H1 (cell line): ENCODE results near the gene GSDMA. TPM values are rescaled to one million over a fixed set of nuclear protein-coding genes. Genes with fewer than 3 reads are reported as not detected.

Experiments
- CTCF ChIA-PET: fragments of 300-600 bp; sonication (Branson Sonifier 250); formaldehyde crosslinking; loops from one replicate; lab custom pipeline; 2021; ENCODE audit not compliant: partially characterized antibody; lab: Charles Lee
- POLR2A ChIA-PET: fragments of 300-600 bp; sonication (Branson Sonifier 250); formaldehyde crosslinking; loops from one replicate; lab custom pipeline; 2021; ENCODE audit warnings: inconsistent platforms; ENCODE audit not compliant: partially characterized antibody; lab: Charles Lee
- DNase-seq, 2 experiments: peaks; one replicate each; pipeline versions ENCODE4 v3.0.0 to v3.0.0-alpha.2; 2010 to 2022; ENCODE audit warnings: low spot score in 2 of 2, low read depth in 1 of 2, mixed read lengths in 1 of 2
- FAIRE-seq: peaks from 2 replicates; lab custom pipeline; 2011; peaks lifted over from hg19 to GRCh38; lab: Jason Lieb, UNC
- H2AFZ ChIP-seq: 2 replicates; pipeline ENCODE4 v1.8.1; 2012; ENCODE audit warnings: low read length, inconsistent platforms
- H2AK5ac ChIP-seq: 2 replicates; pipeline ENCODE4 v1.6.1; 2013; ENCODE audit warnings: low read depth, low read length
- H2BK120ac ChIP-seq: replicated peaks from 2 replicates; pipeline ENCODE3; 2013; ENCODE audit warnings: low read depth, low read length, inconsistent platforms
- H2BK12ac ChIP-seq: 2 replicates; pipeline ENCODE4 v1.6.1; 2013; ENCODE audit warnings: low read depth, low read length
- H2BK15ac ChIP-seq: 2 replicates; pipeline ENCODE4 v1.6.1; 2013; ENCODE audit warnings: low read length
- H2BK20ac ChIP-seq: 2 replicates; pipeline ENCODE4 v1.6.1; 2013; ENCODE audit warnings: low read length
- H2BK5ac ChIP-seq: 2 replicates; pipeline ENCODE4 v1.6.1; 2013; ENCODE audit warnings: low read depth, low read length
- H3K14ac ChIP-seq: 2 replicates; pipeline ENCODE4 v1.6.1; 2013; ENCODE audit warnings: inconsistent platforms; ENCODE audit not compliant: insufficient read length
- H3K18ac ChIP-seq: 2 replicates; pipeline ENCODE4 v1.6.1; 2013; ENCODE audit warnings: low read length; ENCODE audit errors: extremely low read depth
- H3K23ac ChIP-seq: 2 replicates; pipeline ENCODE4 v1.6.1; 2013; ENCODE audit warnings: inconsistent platforms; ENCODE audit not compliant: insufficient read length
- H3K23me2 ChIP-seq: 2 replicates; pipeline ENCODE4 v1.6.1; 2013; ENCODE audit warnings: low read depth, low read length
- H3K27ac ChIP-seq: 2 replicates; pipeline ENCODE4 v1.6.1; 2011; ENCODE audit warnings: low read depth, low read length, inconsistent platforms
- H3K27me3 ChIP-seq, 4 experiments: replicated peaks in 1 of 4; 1 replicate in 1 of 4; 2 replicates in 3 of 4; pipeline versions ENCODE4 v1.6.1 to v1.8.1; 2011 to 2013; ENCODE audit warnings: low read length in 3 of 4, mild to moderate bottlenecking in 3 of 4, inconsistent platforms in 2 of 4, mixed read lengths in 2 of 4, moderate library complexity in 1 of 4; ENCODE audit not compliant: control insufficient read depth in 3 of 4, insufficient read depth in 3 of 4; ENCODE audit errors: extremely low read depth in 1 of 4
- H3K36me3 ChIP-seq, 4 experiments: 2 replicates each; pipeline versions ENCODE4 v1.6.1 to v1.8.1; 2011 to 2013; ENCODE audit warnings: mild to moderate bottlenecking in 4 of 4, low read length in 3 of 4, moderate library complexity in 2 of 4, control low read depth in 1 of 4, inconsistent platforms in 1 of 4; ENCODE audit not compliant: insufficient read depth in 4 of 4, control insufficient read depth in 2 of 4
- H3K4ac ChIP-seq: replicated peaks from 2 replicates; pipeline ENCODE3; 2013; ENCODE audit warnings: low read length, low read depth, mixed read lengths, inconsistent platforms; ENCODE audit not compliant: insufficient read length
- H3K4me1 ChIP-seq, 4 experiments: replicated peaks in 1 of 4; 1 replicate in 1 of 4; 2 replicates in 3 of 4; pipeline versions ENCODE4 v1.6.1 to v1.8.1; 2011 to 2013; ENCODE audit warnings: low read length in 3 of 4, inconsistent platforms in 2 of 4, mixed read lengths in 1 of 4; ENCODE audit not compliant: insufficient read depth in 4 of 4, control insufficient read depth in 3 of 4
- H3K4me2 ChIP-seq, 2 experiments: 2 replicates each; pipeline versions ENCODE4 v1.6.1 to v1.8.1; 2011 to 2013; ENCODE audit warnings: low read depth in 2 of 2, low read length in 2 of 2, control low read depth in 1 of 2, inconsistent platforms in 1 of 2, mild to moderate bottlenecking in 1 of 2; ENCODE audit not compliant: insufficient read depth in 1 of 2
- H3K4me3 ChIP-seq, 4 experiments: fragments of 200-600, 300-600 bp in 1 of 4; sonication (generic), shearing (Covaris generic), sonication (Bioruptor Twin) in 1 of 4; 2 replicates each; pipeline versions ENCODE4 v1.5.1 to v1.8.1; 2011 to 2016; ENCODE audit warnings: low read length in 4 of 4, low read depth in 3 of 4, control low read depth in 2 of 4, inconsistent platforms in 2 of 4, mild to moderate bottlenecking in 2 of 4, mixed read lengths in 1 of 4, moderate library complexity in 1 of 4; ENCODE audit not compliant: insufficient read depth in 2 of 4; ENCODE audit errors: extremely low read depth in 1 of 4
- H3K56ac ChIP-seq: replicated peaks from 2 replicates; pipeline ENCODE3; 2013; ENCODE audit warnings: low read depth, mild to moderate bottlenecking, mixed read lengths, low read length, inconsistent platforms; ENCODE audit not compliant: insufficient read length
- H3K79me1 ChIP-seq: 2 replicates; pipeline ENCODE4 v1.6.1; 2013; ENCODE audit warnings: low read depth, low read length, control low read depth
- H3K79me2 ChIP-seq, 2 experiments: 2 replicates each; pipeline versions ENCODE4 v1.6.1 to v1.8.1; 2012 to 2013; ENCODE audit warnings: low read length in 2 of 2, mild to moderate bottlenecking in 2 of 2, inconsistent platforms in 1 of 2; ENCODE audit not compliant: insufficient read depth in 2 of 2, control insufficient read depth in 1 of 2
- H3K9ac ChIP-seq, 4 experiments: replicated peaks in 1 of 4; 1 replicate in 1 of 4; 2 replicates in 3 of 4; pipeline versions ENCODE4 v1.6.1 to v1.8.1; 2011 to 2013; ENCODE audit warnings: low read depth in 3 of 4, low read length in 3 of 4, control low read depth in 2 of 4, mild to moderate bottlenecking in 2 of 4, moderate library complexity in 2 of 4, inconsistent platforms in 1 of 4; ENCODE audit errors: extremely low read depth in 1 of 4
- H3K9me3 ChIP-seq, 2 experiments: 2 replicates each; pipeline versions ENCODE4 v1.6.1 to v1.8.1; 2012 to 2013; ENCODE audit warnings: mild to moderate bottlenecking in 2 of 2, moderate library complexity in 2 of 2, control low read depth in 1 of 2, inconsistent platforms in 1 of 2, low read depth in 1 of 2, low read length in 1 of 2, mixed read lengths in 1 of 2; ENCODE audit not compliant: insufficient read depth in 2 of 2
- H4K20me1 ChIP-seq, 2 experiments: replicated peaks in 1 of 2; 2 replicates each; pipeline versions ENCODE3 to v1.8.1; 2011 to 2013; ENCODE audit warnings: inconsistent platforms in 2 of 2, low read length in 2 of 2, mild to moderate bottlenecking in 1 of 2; ENCODE audit not compliant: insufficient read depth in 2 of 2, control insufficient read depth in 1 of 2
- H4K5ac ChIP-seq: 2 replicates; pipeline ENCODE4 v1.6.1; 2013; ENCODE audit warnings: low read length, low read depth, mixed read lengths, inconsistent platforms; ENCODE audit not compliant: insufficient read length
- H4K8ac ChIP-seq: 2 replicates; pipeline ENCODE4 v1.8.0; 2013; ENCODE audit warnings: mild to moderate bottlenecking, moderate library complexity, low read length, inconsistent platforms; ENCODE audit not compliant: insufficient read depth; ENCODE audit errors: extremely low read depth
- H4K91ac ChIP-seq: replicated peaks from 2 replicates; pipeline ENCODE3; 2013; ENCODE audit warnings: low read length, mixed read lengths, inconsistent platforms; ENCODE audit not compliant: insufficient read length
- CEBPB ChIP-seq: IDR thresholded peaks from 2 replicates; pipeline ENCODE4 v1.6.1; 2012; ENCODE audit warnings: low read depth, low read length
- CREB1 ChIP-seq: IDR thresholded peaks from 2 replicates; pipeline ENCODE4 v1.6.1; 2012; ENCODE audit warnings: inconsistent platforms
- CTBP2 ChIP-seq: IDR thresholded peaks from 2 replicates; pipeline ENCODE4 v1.7.0; 2011; ENCODE audit warnings: borderline replicate concordance, mild to moderate bottlenecking, moderate library complexity, mixed read lengths, low read length; ENCODE audit not compliant: insufficient read depth, insufficient read length
- E2F6 ChIP-seq: IDR thresholded peaks from 2 replicates; pipeline ENCODE4 v1.6.1; 2012; ENCODE audit warnings: inconsistent platforms
- EZH2 ChIP-seq: fragments of 200-600 bp; sonication (generic); IDR thresholded peaks from 2 replicates; pipeline ENCODE4 v1.7.1; 2012; ENCODE audit warnings: low read depth, mild to moderate bottlenecking, moderate library complexity, low read length, inconsistent platforms; ENCODE audit not compliant: severe bottlenecking
- GABPA ChIP-seq: IDR thresholded peaks from 2 replicates; pipeline ENCODE4 v1.6.1; 2011; ENCODE audit warnings: mild to moderate bottlenecking, low read length, moderate library complexity, borderline replicate concordance; ENCODE audit not compliant: insufficient read depth
- KDM1A ChIP-seq: fragments of 200-600, 300-600 bp; sonication (generic); IDR thresholded peaks from 2 replicates; pipeline ENCODE4 v1.7.1; 2016; ENCODE audit warnings: mild to moderate bottlenecking, low read length, borderline replicate concordance
- KDM5A ChIP-seq: fragments of 200-600 bp; IDR thresholded peaks from 2 replicates; pipeline ENCODE4 v1.7.1; 2012; ENCODE audit warnings: mild to moderate bottlenecking, low read length, inconsistent platforms, mixed read lengths
- NANOG ChIP-seq: IDR thresholded peaks from 2 replicates; pipeline ENCODE4 v1.6.1; 2011; ENCODE audit warnings: low read length, low read depth, mild to moderate bottlenecking, inconsistent platforms; ENCODE audit not compliant: insufficient read depth, poor library complexity, severe bottlenecking
- NRF1 ChIP-seq: IDR thresholded peaks from 2 replicates; pipeline ENCODE4 v1.6.1; 2011; ENCODE audit warnings: mild to moderate bottlenecking, low read depth, low read length, improper control_type of control experiment
- POLR2A ChIP-seq, 2 experiments: IDR thresholded peaks; 1 replicate in 1 of 2; 2 replicates in 1 of 2; pipeline ENCODE4 v1.6.1; 2011; ENCODE audit warnings: low read depth in 2 of 2, low read length in 2 of 2, mild to moderate bottlenecking in 2 of 2; ENCODE audit errors: control extremely low read depth in 1 of 2
- RBBP5 ChIP-seq: IDR thresholded peaks from 2 replicates; pipeline ENCODE4 v1.7.1; 2012; ENCODE audit warnings: low read depth, mild to moderate bottlenecking, inconsistent platforms, low read length, moderate library complexity, borderline replicate concordance
- SP1 ChIP-seq: IDR thresholded peaks from 2 replicates; pipeline ENCODE4 v1.6.1; 2011; ENCODE audit warnings: low read depth, low read length
- SP4 ChIP-seq: IDR thresholded peaks from 2 replicates; pipeline ENCODE4 v1.6.1; 2012; ENCODE audit warnings: low read length, inconsistent platforms
- WGBS, 2 experiments: shearing (Covaris generic) in 1 of 2; methylation state at CpG; one replicate each; pipeline versions ENCODE4 v1.1.6 to v1.1.7; 2013 to 2015; ENCODE audit warnings: low lambda C conversion rate in 2 of 2, mixed read lengths in 2 of 2, inconsistent platforms in 1 of 2, low coverage in 1 of 2, missing lambda C conversion rate in 1 of 2; ENCODE audit not compliant: insufficient replicate concordance in 2 of 2, insufficient coverage in 1 of 2, insufficient read length in 1 of 2; ENCODE audit errors: extremely low coverage in 1 of 2, missing lambda C conversion rate in 1 of 2; 5-methylcytosine and 5-hydroxymethylcytosine counted together
- polyA plus RNA-seq, 7 experiments: library from polyadenylated mRNA; depleted of rRNA in 3 of 7; stranded (reverse) in 5 of 7; unstranded in 2 of 7; fragments of >200 nt in 5 of 7; fragments of 200-250 nt in 2 of 7; gene quantifications; 1 replicate in 5 of 7; 2 replicates in 1 of 7; 4 replicates in 1 of 7; pipeline versions ENCODE4 v1.2.1 to v1.2.3, GENCODE V29; 2011 to 2013; ENCODE audit warnings: missing spikeins in 2 of 7, mixed read lengths in 2 of 7
- total RNA-seq: library from RNA; stranded (reverse); fragmentation: NEBNext Ultra II Directional; extraction: Animal tissue kit (Norgen Biotek cat#: 25700); gene quantifications from 2 replicates; pipeline ENCODE4 v1.2.1, GENCODE V29; 2021

The GSDMA gene
- total and polyA plus RNA-seq, 2 of the 8 experiments (the other 6 are each of a cell fraction or from before 2014, with no cell fraction given), result 0.03 TPM; not detected in 1

GRCh38 chr17:39963829-39964228 is 1.0 kb downstream of the GSDMA start:
- Histone ChIP-seq H3K14ac (no peak overlapping the region), H3K4me2 (no peak overlapping the region), H3K23me2 (no peaks in the 10 kb centered on the region; the same call in 1 of the 2 replicates), H3K27ac (no peak overlapping the region), H3K36me3 (no peaks in the 10 kb centered on the region), H2BK20ac (no peak overlapping the region), H2AK5ac (no peak overlapping the region), H2BK5ac (no peak overlapping the region), H4K20me1 (no peaks in the 10 kb centered on the region), H2BK120ac (no peak overlapping the region), H3K56ac (no peak overlapping the region), H3K9me3 (no peaks in the 10 kb centered on the region), H3K18ac (no peak overlapping the region), H4K5ac (no peak overlapping the region), H4K91ac (no peak overlapping the region), H2BK15ac (no peak overlapping the region), H4K8ac (no peak overlapping the region), H3K4me1 (peaks cover 0 to 3% (median 1%) of the 10 kb centered on the region in 4 experiments; a peak in 2 of 7 replicates), H3K4me3 (no peak overlapping the region), H2AFZ (no peak overlapping the region), H3K27me3 (no peaks in the 10 kb centered on the region; a peak in 1 of 7 replicates), H3K23ac (no peak overlapping the region), H3K9ac (no peak overlapping the region), H3K79me1 (no peaks in the 10 kb centered on the region), H3K4ac (no peak overlapping the region), H2BK12ac (no peak overlapping the region), H3K79me2 (no peaks in the 10 kb centered on the region)
- DNase-seq, result no peak
- WGBS, 2 experiments, result 85% methylated on average over 6 of the region's 6 CpGs; no CpG with 5 or more reads in 1 of the 2 experiments
- CTCF ChIA-PET, result interaction anchor here (0.7 to 1.2 kb wide), 2 partner anchors 9 to 310 kb away, joined by 3 read pairs; no protein-coding TSS in a partner anchor
- POLR2A ChIA-PET, result interaction anchor here (1.4 to 1.8 kb wide), 2 partner anchors 10 to 12 kb away, joined by 3 read pairs; no protein-coding TSS in a partner anchor
- FAIRE-seq, result no peak
- TF ChIP-seq CTBP2 (no peak), CEBPB (no peak), GABPA (no peak), EZH2 (no peak), KDM5A (no peak), CREB1 (no peak), NRF1 (no peak), NANOG (no peak), KDM1A (no peak), RBBP5 (no peak), POLR2A (IDR thresholded peaks at IDR 0.05; ENCODE audit: control extremely low read depth in 1 of 2, low read depth in 2 of 2, low read length in 2 of 2) (no peak), SP1 (no peak), SP4 (no peak), E2F6 (no peak)
